Mucosa of descending colon (tissue), 3 donors: ENCODE data around the gene SPTBN5. TPM values are rescaled to one million over a fixed set of nuclear protein-coding genes. Genes with fewer than 3 reads are reported as not detected.

Source experiments
- ATAC-seq: fragments of 200-7000 bp; cut with Tn5 transposase; one replicate; pipeline ENCODE4 v1.9.1; 2020; ENCODE audit warnings: mild to moderate bottlenecking, moderate library complexity
- DNase-seq, 3 donors: peaks; one replicate each; pipeline ENCODE4 v3.0.0-alpha.2; 2020
- H3K36me3 ChIP-seq: fragments of 200-600 bp; one replicate; pipeline ENCODE4 v1.8.0; 2021; ENCODE audit warnings: low read depth, mild to moderate bottlenecking
- H3K4me1 ChIP-seq: fragments of 200-600 bp; one replicate; pipeline ENCODE4 v1.8.0; 2021; ENCODE audit warnings: low read depth, mild to moderate bottlenecking
- H3K4me3 ChIP-seq: fragments of 200-600 bp; one replicate; pipeline ENCODE4 v1.8.0; 2021; ENCODE audit warnings: mild to moderate bottlenecking
- H3K9me3 ChIP-seq: fragments of 200-600 bp; one replicate; pipeline ENCODE4 v1.8.0; 2021; ENCODE audit warnings: mild to moderate bottlenecking
- CTCF ChIP-seq: fragments of 200-600 bp; IDR thresholded peaks from one replicate; pipeline ENCODE4 v1.8.0; 2022; ENCODE audit warnings: antibody characterized with exemption, mild to moderate bottlenecking
- intact Hi-C, 2 donors: fragments of 100-400 bp; cut with DNase I in 1 of 2; cut with micrococcal nuclease in 1 of 2; formaldehyde crosslinking; loops; one replicate each; pipeline versions ENCODE4 v1.11.0 to v1.11.1; 2022; cut with DNase I, micrococcal nuclease
- total RNA-seq, 3 donors: library from RNA; stranded (reverse); fragmentation: NEBNext Ultra II Directional in 2 of 3; extraction: Animal tissue kit (Norgen Biotek cat#: 25700) in 2 of 3; gene quantifications; one replicate each; pipeline versions ENCODE4 v1.2.1 to v1.2.4, GENCODE V29; 2021 to 2023
- donor health status: DM: no; HTN: no; CAD: no; lungs with moderate emphysema.
- donor health status: DM: no; HTN: no; CAD: no.
- donor health status: DM: no; HTN: yes; CAD: no.

Gene SPTBN5
- total RNA-seq, 3 donors from 2014 or later = 0.36 to 2.2 (median 0.87) TPM

- Histone ChIP-seq H3K36me3 (peaks cover 3% of the 10 kb centered on the region), H3K9me3 (no peaks in the 10 kb centered on the region), H3K4me1 (no peaks in the 10 kb centered on the region), H3K4me3 (no peak overlapping the region)
- intact Hi-C loops = no loop called here
- no peak for ATAC-seq
- TF ChIP-seq CTCF = no peak
- no peak for DNase-seq
Measured at GRCh38 chr15:41819455-41820050, 74.3 kb downstream of the SPTBN5 start.

- intact Hi-C loops = no loop called here
- Histone ChIP-seq H3K4me1 (no peaks in the 10 kb centered on the region), H3K9me3 (no peaks in the 10 kb centered on the region), H3K36me3 (peaks cover 3% of the 10 kb centered on the region), H3K4me3 (no peak overlapping the region)
- TF ChIP-seq CTCF = no peak
- DNase-seq (no peak), ATAC-seq (no peak)
Measured at GRCh38 chr15:41817781-41818180, 76.1 kb downstream of the SPTBN5 start.

GRCh38 chr15:41817327-41817726 lies 76.5 kb downstream of the SPTBN5 start:
- Histone ChIP-seq H3K9me3 (no peaks in the 10 kb centered on the region), H3K36me3 (no peaks in the 10 kb centered on the region), H3K4me1 (no peaks in the 10 kb centered on the region), H3K4me3 (no peak overlapping the region)
- TF ChIP-seq CTCF = no peak
- intact Hi-C loops = no loop called here
- no peak for ATAC-seq
- DNase-seq = no peak

GRCh38 chr15:41816788-41817187 lies 77.1 kb downstream of the SPTBN5 start:
- Histone ChIP-seq H3K36me3 (no peaks in the 10 kb centered on the region), H3K4me1 (no peaks in the 10 kb centered on the region), H3K4me3 (no peak overlapping the region), H3K9me3 (no peaks in the 10 kb centered on the region)
- intact Hi-C loops = no loop called here
- ATAC-seq (no peak), DNase-seq (no peak)
- no peak for TF ChIP-seq CTCF

GRCh38 chr15:41814534-41814933 lies 79.3 kb downstream of the SPTBN5 start:
- DNase-seq = no peak
- no peak for ATAC-seq
- Histone ChIP-seq H3K4me3 (no peak overlapping the region), H3K36me3 (no peaks in the 10 kb centered on the region), H3K9me3 (no peaks in the 10 kb centered on the region), H3K4me1 (no peaks in the 10 kb centered on the region)
- intact Hi-C loops = loop anchor here (5.0 kb wide), 2 partner anchors 42 to 257 kb away; partner anchors contain the start of genes MAPKBP1 (in 2 of the 2) and TYRO3 (in 1 of the 2)
- no peak for TF ChIP-seq CTCF
